ENCODE data around the gene DPM1.

Gene DPM1

GRCh38 chr20:50911716-50912115 lies 46.6 kb downstream of the DPM1 start:
- TF ChIP-seq, protein P1, sequence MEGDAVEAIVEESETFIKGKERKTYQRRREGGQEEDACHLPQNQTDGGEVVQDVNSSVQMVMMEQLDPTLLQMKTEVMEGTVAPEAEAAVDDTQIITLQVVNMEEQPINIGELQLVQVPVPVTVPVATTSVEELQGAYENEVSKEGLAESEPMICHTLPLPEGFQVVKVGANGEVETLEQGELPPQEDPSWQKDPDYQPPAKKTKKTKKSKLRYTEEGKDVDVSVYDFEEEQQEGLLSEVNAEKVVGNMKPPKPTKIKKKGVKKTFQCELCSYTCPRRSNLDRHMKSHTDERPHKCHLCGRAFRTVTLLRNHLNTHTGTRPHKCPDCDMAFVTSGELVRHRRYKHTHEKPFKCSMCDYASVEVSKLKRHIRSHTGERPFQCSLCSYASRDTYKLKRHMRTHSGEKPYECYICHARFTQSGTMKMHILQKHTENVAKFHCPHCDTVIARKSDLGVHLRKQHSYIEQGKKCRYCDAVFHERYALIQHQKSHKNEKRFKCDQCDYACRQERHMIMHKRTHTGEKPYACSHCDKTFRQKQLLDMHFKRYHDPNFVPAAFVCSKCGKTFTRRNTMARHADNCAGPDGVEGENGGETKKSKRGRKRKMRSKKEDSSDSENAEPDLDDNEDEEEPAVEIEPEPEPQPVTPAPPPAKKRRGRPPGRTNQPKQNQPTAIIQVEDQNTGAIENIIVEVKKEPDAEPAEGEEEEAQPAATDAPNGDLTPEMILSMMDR (IDR thresholded peaks at IDR 0.05): no peak
- no peak for TF ChIP-seq ZFX (IDR thresholded peaks at IDR 0.05; ENCODE audit: borderline replicate concordance)
- no peak overlapping the region for H3K27ac ChIP-seq

DNA sequence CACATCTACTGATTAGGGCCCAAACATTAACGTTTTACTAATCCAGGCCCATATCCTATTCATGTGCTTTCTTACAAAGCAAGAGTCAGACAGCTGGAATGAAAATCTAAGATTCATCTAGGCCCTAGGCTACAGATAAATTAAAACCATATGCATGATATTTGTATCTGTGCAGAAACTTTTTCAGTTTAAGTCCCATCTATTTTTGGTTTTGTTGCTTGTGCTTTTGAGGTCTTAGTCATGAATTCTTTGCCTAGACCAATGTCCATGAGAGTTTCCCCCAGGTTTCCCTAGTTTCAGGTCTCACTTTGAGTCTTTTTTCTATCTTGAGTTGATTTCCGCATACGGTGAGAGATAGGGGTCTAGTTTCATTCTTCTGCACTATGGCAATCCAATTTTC lies 47.3 kb downstream of the DPM1 start:
- TF ChIP-seq, protein P1 (IDR thresholded peaks at IDR 0.05): no peak
- TF ChIP-seq ZFX (IDR thresholded peaks at IDR 0.05; ENCODE audit: borderline replicate concordance): no peak
- H3K27ac ChIP-seq: no peak overlapping the region

- TF ChIP-seq, protein P1 (IDR thresholded peaks at IDR 0.05): no peak
- TF ChIP-seq ZFX (IDR thresholded peaks at IDR 0.05; ENCODE audit: borderline replicate concordance): no peak
- no peak overlapping the region for H3K27ac ChIP-seq
Measured at GRCh38 chr20:50909413-50909812, 48.9 kb downstream of the DPM1 start.

DNA sequence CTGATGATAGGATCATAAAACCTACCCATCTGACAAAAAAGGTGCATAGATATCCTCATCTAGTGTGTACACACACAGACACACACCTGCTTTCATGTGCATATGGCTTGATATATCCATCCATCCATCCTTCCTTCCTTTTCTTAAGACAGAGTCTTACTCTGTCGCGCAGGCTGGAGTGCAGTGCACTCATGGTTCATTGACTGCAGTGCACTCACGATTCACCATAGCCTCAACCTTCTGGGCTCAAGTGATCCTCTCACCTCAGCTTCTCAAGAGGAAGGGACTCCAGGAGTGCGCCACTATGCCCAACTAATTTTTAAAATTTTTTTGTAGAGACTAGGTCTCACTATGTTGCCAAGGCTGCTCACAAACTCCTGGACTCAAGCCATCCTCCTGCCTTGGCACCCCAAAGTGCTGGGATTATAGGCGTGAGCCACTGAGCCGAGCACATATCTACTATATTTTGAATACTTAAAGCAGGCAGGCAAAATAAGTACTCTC lies 54.2 kb downstream of the DPM1 start:
- TF ChIP-seq ZFX (IDR thresholded peaks at IDR 0.05; ENCODE audit: borderline replicate concordance): no peak
- TF ChIP-seq, protein P1 (IDR thresholded peaks at IDR 0.05): no peak
- no peak overlapping the region for H3K27ac ChIP-seq

DNA sequence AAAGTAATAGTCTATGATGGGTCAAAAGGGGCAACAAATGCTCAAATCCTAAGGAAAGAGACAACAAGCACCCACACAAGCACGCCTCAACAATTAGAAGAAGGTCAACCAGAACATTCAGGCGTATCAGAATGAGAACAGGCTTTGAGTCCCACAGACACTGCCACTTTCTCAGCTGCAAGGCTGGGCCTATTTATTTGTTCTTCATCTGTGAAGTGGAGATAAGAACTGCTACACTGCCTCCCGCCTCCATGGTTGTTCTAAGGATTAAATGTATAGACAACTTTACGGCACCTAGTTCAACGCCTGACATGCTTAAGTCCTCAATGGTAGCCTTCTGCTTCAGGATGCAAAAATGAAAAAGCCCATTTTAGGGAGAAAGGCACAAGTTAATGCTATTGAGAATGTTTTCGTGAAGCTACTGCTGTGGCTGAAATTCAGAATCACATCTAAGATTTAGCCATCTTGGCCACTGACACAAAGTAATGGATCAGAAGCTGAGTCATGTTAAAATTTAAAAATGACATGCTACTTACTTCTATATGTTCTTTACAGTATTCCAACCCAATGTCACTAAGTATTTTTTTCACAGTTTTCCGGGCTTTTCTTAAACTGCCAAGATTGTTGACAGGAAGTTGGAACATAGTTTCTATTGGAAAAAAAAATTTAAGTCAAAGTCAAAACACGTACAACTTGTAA lies 54.8 kb downstream of the DPM1 start:
- no peak overlapping the region; the same call in 1 of the 2 replicates for H3K27ac ChIP-seq
- TF ChIP-seq, protein P1 (IDR thresholded peaks at IDR 0.05): no peak
- no peak for TF ChIP-seq ZFX (IDR thresholded peaks at IDR 0.05; ENCODE audit: borderline replicate concordance)

- no peak for TF ChIP-seq ZFX (IDR thresholded peaks at IDR 0.05; ENCODE audit: borderline replicate concordance)
- TF ChIP-seq, protein P1 (IDR thresholded peaks at IDR 0.05): no peak
- H3K27ac ChIP-seq: no peak overlapping the region
Measured at GRCh38 chr20:50901301-50901700, 57.0 kb downstream of the DPM1 start.

DNA sequence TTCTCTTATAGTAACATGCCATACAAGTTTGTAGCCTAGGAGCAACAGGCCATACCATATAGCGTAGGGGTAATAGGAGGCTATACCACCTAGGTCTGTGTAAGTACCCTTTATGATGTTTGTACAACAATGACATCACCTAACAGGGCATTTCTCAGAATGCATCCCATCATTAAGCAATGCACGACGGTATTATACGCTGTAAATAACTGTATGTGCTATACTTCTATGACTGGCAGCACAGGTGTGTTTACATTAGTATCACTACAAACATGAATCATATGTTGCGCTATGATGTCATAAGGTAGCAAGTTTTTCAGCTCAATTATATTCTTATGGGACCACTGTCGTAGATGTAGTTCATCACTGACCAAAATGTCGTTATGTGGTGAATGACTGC lies 58.1 kb downstream of the DPM1 start:
- TF ChIP-seq ZFX (IDR thresholded peaks at IDR 0.05; ENCODE audit: borderline replicate concordance): no peak
- TF ChIP-seq, protein P1 (IDR thresholded peaks at IDR 0.05): no peak

More for the DNA sequence above, 58.1 kb downstream of the DPM1 start:
- no peak overlapping the region for H3K27ac ChIP-seq
